Ishikawa (cell line): ENCODE results near the gene LY6G5B.

ENCODE experiments used
- CEBPB ChIP-seq: IDR thresholded peaks from 2 replicates; pipeline ENCODE4 v1.6.1; 2012
- EGR1 ChIP-seq: IDR thresholded peaks from 2 replicates; pipeline ENCODE4 v1.6.1; 2012
- EP300 ChIP-seq: IDR thresholded peaks from 2 replicates; pipeline ENCODE4 v1.6.1; 2012; ENCODE audit warnings: borderline replicate concordance
- TCF12 ChIP-seq: IDR thresholded peaks from 2 replicates; pipeline ENCODE4 v1.6.1; 2012; ENCODE audit warnings: low read depth
- TF ChIP-seq, protein P1 (sequence below): IDR thresholded peaks from 2 replicates; pipeline ENCODE4 v1.6.1; 2012

DNA sequence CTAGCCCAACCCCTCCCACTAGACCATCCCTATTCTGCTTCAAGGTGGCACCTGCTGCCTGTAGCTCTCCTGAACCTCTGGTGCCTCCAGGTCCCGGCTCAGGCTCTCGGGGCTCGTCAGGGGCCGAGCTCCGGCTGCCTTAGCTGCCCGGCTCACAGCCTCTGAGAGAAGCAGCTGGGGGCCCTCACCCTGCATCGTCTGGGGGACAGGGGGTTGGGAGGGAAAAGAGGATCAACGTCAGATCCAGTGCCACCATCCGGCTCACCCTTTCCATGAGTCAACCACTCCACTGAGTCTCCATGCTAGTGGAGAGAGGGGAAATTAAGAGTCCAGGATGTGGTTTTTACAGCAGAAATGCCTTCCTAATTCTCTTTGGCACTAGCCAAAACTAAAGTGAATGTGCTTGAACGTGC is 30.3 kb upstream of the LY6G5B start:
- TF ChIP-seq TCF12: no peak
- TF ChIP-seq, protein P1, sequence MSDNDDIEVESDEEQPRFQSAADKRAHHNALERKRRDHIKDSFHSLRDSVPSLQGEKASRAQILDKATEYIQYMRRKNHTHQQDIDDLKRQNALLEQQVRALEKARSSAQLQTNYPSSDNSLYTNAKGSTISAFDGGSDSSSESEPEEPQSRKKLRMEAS: no peak
- no peak for TF ChIP-seq EP300
- no peak for TF ChIP-seq CEBPB
- TF ChIP-seq EGR1: no peak
